HG03342 (cell line): ENCODE data around the gene TSTD2.

Experiments used
- ATAC-seq: cut with Tn5 transposase; IDR thresholded peaks from one replicate; pipeline ENCODE4 v1.9.1; 2021; ENCODE audit warnings: mild to moderate bottlenecking, moderate library complexity; ENCODE audit not compliant: unreplicated experiment

Gene TSTD2

GRCh38 chr9:97565262-97565661, 67.9 kb downstream of the TSTD2 start:
- ATAC-seq: no peak

DNA sequence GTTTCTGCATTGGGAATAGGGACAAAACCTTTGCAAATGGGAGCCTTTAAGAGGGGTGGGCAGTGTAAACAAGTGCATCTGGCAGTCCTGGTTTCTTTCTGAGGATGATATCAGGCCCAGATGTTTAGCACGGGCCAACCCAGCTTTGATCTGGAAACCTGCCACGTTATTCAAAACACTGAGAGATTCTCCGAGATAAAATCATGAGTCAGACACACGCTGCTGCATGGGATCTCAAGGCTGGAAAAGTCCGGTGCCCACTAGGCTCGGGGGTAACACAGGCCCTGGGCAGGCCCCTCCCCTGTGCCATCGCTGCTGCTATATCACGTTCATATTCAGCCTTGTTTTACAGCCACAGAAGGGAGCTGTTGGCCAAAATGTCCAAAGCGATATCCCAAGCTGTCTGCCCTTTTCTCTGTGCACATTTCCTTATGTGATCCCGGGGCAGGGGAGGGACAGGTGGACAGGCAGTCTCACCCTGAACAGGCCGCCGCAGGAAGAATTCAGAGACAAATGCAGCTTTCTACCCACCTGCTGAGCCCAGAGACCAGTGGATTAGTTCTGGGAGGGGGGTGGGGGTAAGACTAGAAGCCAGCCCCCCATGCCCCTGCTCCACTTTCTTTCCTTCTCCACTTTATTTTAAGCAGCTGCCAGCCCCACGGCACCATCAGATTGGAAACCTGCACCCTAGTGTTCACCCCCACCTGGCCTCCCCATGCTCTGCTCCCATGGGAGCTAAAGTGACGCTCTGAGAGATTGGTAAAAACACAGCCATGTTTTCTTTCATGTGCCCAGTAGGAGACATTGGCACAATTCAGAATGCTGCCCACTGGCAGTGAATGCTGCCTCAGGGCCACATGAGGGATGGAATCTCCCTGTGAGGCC, 68.6 kb downstream of the TSTD2 start:
- no peak for ATAC-seq

DNA sequence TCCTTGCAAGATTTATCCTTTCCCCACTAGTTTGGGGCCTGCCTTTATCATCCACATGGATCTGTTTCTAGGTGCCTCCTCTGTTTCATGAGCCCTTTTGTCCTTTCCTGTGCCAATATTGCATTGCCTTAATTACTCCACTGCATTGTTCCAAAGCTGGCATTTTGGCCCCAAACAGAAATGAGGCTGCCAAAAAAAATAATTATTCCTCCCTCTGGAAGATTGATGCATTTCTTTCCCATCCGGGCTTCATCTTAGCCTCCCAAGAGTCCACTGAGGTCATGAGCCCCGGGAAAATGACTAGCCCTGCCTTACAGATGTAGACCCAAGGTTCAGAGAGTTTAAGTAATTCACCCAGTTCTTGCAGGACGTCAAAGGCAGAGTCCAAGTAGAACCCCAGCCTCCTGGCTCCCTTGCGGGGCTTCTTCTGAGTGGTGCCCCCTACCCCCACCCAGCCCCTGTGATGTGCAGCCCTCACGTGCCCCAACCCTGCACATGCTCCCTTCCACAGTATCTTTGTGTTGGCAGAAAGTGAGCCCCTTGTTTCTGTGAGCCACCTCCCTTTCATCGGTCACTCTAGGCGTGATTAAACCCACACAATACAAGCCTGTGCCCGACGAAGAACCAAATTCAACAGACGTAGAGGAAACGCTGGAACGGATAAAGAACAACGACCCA, 69.6 kb downstream of the TSTD2 start:
- ATAC-seq: no peak

- no peak for ATAC-seq
Observed at GRCh38 chr9:97562542-97562941, 70.6 kb downstream of the TSTD2 start.

GRCh38 chr9:97561501-97561900, 71.7 kb downstream of the TSTD2 start:
- no peak for ATAC-seq

GRCh38 chr9:97560851-97561250, 72.3 kb downstream of the TSTD2 start:
- ATAC-seq: no peak

DNA sequence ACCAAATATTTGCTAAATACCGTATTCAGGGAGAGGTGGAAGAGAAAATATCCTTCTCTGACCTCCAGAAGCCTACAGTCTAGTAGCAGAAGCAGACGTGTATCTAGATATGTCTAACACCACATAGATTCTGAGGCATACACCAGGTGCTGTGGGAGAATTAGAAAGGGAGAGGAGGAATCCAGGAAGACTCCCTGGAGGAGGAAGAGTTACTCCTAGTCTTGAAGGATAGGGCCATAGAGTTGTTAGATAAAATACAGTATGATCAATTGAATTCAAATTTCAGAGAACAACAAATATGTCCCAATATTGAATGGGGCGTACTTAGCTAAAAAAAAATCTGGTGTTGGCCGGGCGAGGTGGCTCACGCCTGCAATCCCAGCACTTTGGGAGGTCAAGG, 73.0 kb downstream of the TSTD2 start:
- no peak for ATAC-seq

DNA sequence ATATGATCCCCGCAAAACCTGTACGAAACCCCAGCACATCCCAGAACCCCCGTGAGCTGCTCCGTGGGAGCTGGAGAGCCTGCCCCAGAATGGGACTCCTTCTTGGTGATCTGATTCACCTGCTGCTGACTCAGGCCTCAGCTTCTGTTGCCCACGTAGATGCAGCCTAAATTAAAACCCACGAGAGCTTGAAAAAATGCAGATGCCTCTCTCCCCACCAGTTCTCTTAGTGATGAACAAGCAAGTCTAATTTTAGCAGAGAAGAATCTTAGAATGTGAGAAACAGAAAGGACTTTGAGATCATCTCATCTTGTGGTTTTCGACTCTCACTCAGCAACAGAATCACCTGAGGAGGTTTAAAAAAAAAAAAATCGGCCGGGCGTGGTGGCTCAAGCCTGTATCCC, 74.1 kb downstream of the TSTD2 start:
- peak; percentile 63 for ATAC-seq

DNA sequence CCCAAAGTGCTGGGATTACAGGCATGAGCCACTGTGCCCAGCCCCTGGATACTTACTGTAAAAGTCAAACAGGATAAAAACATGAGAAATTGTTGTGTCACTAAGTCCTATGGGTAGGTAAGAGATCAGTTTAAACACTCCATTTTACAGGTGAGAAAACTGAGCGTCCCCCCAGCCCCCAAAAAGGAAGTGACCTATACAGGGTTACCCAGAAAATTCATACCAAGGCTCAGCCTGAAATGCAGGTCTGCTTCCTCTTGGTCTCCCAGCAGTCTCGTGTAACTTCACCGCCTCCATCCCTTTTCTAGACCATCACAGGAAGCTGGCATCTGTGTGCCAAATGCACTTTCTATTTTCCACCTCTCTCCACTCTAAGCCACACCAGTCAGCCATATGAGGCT, 74.5 kb downstream of the TSTD2 start:
- ATAC-seq: peak; percentile 26

DNA sequence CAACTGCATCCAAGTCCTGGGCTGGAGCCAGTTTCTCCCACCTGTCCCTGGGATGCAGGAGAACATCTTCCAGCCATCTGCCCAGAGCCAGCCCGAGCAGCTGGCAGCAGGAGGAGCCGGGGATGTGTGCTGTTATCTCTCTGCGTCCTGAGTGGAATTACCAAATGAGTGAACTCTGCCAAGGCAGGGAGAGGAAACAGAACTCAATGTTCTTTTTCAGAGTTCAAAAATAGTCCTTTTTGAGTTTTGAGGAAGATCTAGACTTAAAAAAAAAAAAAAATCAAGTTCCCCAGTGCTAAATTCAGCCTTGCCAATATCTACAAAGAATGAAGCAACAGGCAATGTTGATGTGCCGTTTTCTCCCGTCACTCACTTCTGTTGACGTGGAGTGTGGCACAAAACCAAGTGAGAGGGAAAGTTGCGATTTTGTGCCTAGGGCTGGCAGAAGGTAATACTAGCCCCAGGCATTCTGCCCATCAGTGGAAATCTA, 75.5 kb downstream of the TSTD2 start:
- no peak for ATAC-seq

- no peak for ATAC-seq
Observed at GRCh38 chr9:97556721-97557605, 76.2 kb downstream of the TSTD2 start.

DNA sequence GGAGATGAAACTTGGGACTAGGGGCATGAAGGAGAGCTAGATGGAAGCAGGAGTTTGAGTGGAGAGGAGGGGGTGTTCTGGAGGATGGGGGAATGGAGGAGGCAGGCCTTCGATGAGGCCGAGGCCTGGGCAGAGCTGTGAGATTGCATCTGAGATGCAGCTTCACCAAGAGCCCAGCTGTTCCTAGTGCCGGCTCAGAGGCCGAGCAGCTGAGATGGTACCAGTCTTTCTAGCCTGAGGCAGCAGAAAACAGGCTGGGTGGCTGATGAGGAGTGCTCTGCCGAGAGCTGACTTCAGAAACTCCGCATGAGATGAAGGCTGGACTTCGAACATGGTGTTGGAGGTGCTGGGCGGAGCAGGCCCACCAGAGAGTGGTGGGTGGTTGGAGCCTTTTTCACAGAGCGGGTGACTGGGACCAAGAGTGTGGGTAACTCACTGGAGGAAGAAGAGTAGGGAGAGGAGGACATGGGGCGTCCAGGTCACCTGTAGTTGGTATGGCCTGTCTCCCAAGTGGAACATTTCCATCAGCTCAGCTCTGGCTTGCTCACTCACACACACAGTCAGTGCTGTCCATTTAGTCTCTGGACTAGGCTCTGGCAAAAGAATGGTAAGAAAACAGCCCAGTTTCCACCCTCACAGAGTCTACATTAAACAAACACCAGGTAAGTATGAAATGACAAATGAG, 77.0 kb downstream of the TSTD2 start:
- ATAC-seq: no peak

GRCh38 chr9:97555164-97555563, 78.0 kb downstream of the TSTD2 start:
- ATAC-seq: no peak

- ATAC-seq: no peak
Observed at GRCh38 chr9:97554566-97555075, 78.5 kb downstream of the TSTD2 start.

- ATAC-seq: no peak
Observed at GRCh38 chr9:97553841-97554240, 79.3 kb downstream of the TSTD2 start.

DNA sequence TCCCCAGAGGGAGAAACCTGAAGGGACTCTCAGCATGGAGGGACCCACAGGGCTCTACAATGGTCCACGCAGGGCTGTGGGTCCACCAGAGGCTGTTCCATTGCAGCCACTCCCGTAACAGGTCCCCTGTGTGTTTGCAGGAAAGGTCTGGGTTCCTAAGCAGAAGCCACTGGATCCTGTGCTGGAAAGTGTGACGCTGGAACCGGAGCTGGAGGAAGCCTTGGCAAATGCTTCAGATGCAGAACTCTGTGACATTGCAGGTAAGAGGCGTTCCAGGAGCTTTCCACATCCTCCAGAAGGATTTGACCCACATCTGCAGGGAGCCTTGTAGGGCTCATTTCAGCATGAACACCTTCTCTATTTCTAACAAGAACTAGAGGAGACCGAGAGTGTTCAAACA, 80.0 kb downstream of the TSTD2 start:
- no peak for ATAC-seq

DNA sequence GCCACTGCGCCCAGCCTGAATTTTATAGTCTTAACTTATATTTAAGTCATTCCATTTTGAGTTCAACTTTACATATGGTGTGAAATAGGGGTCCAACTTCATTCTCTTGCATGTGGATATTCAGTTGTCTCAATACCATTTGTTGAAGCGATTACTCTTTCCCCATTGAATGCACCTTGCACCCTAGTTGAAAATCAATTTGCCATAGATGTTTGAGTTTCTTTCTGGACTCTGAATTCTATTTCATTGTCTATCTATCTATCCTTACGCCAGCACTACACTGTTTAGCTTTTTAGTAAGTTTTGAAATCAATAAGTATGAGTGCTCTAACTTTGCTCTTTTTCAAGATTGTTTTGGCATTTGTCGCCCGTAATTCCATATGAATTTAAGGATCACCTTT, 81.9 kb downstream of the TSTD2 start:
- ATAC-seq: no peak

DNA sequence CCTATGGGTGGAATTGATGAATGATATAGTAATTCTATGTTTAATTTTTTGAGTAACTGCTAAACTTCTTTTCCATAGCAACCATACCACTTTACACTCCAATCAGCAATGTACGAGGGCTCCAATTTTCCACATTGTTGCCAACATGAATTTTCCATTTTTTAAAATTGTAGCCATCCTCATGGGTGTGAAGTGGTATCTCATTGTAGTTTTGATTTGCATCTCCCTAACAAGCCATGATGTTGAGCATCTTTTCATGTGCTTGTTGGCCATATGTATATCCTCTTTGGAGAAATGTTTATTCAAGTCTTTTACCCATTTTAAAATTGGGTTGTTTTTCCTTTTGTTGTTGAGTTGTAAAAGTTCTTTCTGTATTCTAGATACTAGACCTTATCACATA, 82.8 kb downstream of the TSTD2 start:
- ATAC-seq: no peak
